ENCODE data around the gene CTSZ.
A peak's percentile ranks its signal among the peaks of the same experiment; 100 is the strongest.

Gene CTSZ

GRCh38 chr20:59046862-59047261 lies 39.8 kb upstream of the CTSZ start:
- H3K4me3 ChIP-seq (ENCODE audit: low read depth in 1 of 2, low read length in 2 of 2) = no peak overlapping the region
- H3K27me3 ChIP-seq (ENCODE audit: insufficient read depth, low read length, poor library complexity) = peaks cover 15% of the 10 kb centered on the region
- no peaks in the 10 kb centered on the region for H3K9me3 ChIP-seq (ENCODE audit: insufficient read depth, low read length, severe bottlenecking)
- H3K4me1 ChIP-seq (ENCODE audit: insufficient read depth, low read length) = peaks cover 12% of the 10 kb centered on the region
- H2AFZ ChIP-seq (ENCODE audit: low read depth, low read length) = no peak overlapping the region
- DNase-seq = no peak
- no peak overlapping the region for H3K4me2 ChIP-seq (ENCODE audit: insufficient read depth, low read length)
- H3K79me2 ChIP-seq (ENCODE audit: insufficient read depth, low read length) = peaks cover 11% of the 10 kb centered on the region
- TF ChIP-seq EZH2 (IDR thresholded peaks at IDR 0.05; ENCODE audit: borderline replicate concordance, low read depth, low read length, severe bottlenecking) (no peak), CTCF (IDR thresholded peaks at IDR 0.05; ENCODE audit: borderline replicate concordance, extremely low read depth, low read length, poor library complexity, severe bottlenecking) (no peak)
- ATAC-seq (ENCODE audit: insufficient read depth, low read depth) = no peak
- H3K27ac ChIP-seq (ENCODE audit: low read length) = no peak overlapping the region
- peaks cover 7% of the 10 kb centered on the region; the same call in 1 of the 2 replicates for H3K36me3 ChIP-seq (ENCODE audit: insufficient read depth, low read length)
- peaks cover 7% of the 10 kb centered on the region for H4K20me1 ChIP-seq (ENCODE audit: insufficient read depth, low read length)
- H3K9ac ChIP-seq (ENCODE audit: low read depth, low read length) = no peak overlapping the region

GRCh38 chr20:59044796-59045195 lies 37.7 kb upstream of the CTSZ start:
- TF ChIP-seq CTCF (IDR thresholded peaks at IDR 0.05; ENCODE audit: borderline replicate concordance, extremely low read depth, low read length, poor library complexity, severe bottlenecking) (no peak), EZH2 (IDR thresholded peaks at IDR 0.05; ENCODE audit: borderline replicate concordance, low read depth, low read length, severe bottlenecking) (no peak)
- Histone ChIP-seq H3K79me2 (ENCODE audit: insufficient read depth, low read length) (peaks cover 32% of the 10 kb centered on the region), H4K20me1 (ENCODE audit: insufficient read depth, low read length) (peaks cover 25% of the 10 kb centered on the region), H3K4me3 (ENCODE audit: low read depth in 1 of 2, low read length in 2 of 2) (no peak overlapping the region), H3K9ac (ENCODE audit: low read depth, low read length) (no peak overlapping the region), H3K27ac (ENCODE audit: low read length) (no peak overlapping the region), H2AFZ (ENCODE audit: low read depth, low read length) (0 out of 2 replicates have a peak overlapping the region, but pooled peaks have one; percentile 0), H3K27me3 (ENCODE audit: insufficient read depth, low read length, poor library complexity) (peaks cover 6% of the 10 kb centered on the region), H3K4me1 (ENCODE audit: insufficient read depth, low read length) (peaks cover 33% of the 10 kb centered on the region), H3K36me3 (ENCODE audit: insufficient read depth, low read length) (peaks cover 22% of the 10 kb centered on the region), H3K9me3 (ENCODE audit: insufficient read depth, low read length, severe bottlenecking) (no peaks in the 10 kb centered on the region), H3K4me2 (ENCODE audit: insufficient read depth, low read length) (no peak overlapping the region)
- ATAC-seq (ENCODE audit: insufficient read depth, low read depth) (no peak), DNase-seq (no peak)

GRCh38 chr20:59044295-59044694 lies 37.2 kb upstream of the CTSZ start:
- TF ChIP-seq EZH2 (IDR thresholded peaks at IDR 0.05; ENCODE audit: borderline replicate concordance, low read depth, low read length, severe bottlenecking) = no peak
- TF ChIP-seq CTCF (IDR thresholded peaks at IDR 0.05; ENCODE audit: borderline replicate concordance, extremely low read depth, low read length, poor library complexity, severe bottlenecking) = no peak
- DNase-seq = no peak
- ATAC-seq (ENCODE audit: insufficient read depth, low read depth) = no peak
- Histone ChIP-seq H3K27me3 (ENCODE audit: insufficient read depth, low read length, poor library complexity) (peaks cover 1% of the 10 kb centered on the region), H3K9me3 (ENCODE audit: insufficient read depth, low read length, severe bottlenecking) (no peaks in the 10 kb centered on the region), H4K20me1 (ENCODE audit: insufficient read depth, low read length) (peaks cover 30% of the 10 kb centered on the region), H3K9ac (ENCODE audit: low read depth, low read length) (no peak overlapping the region), H3K4me1 (ENCODE audit: insufficient read depth, low read length) (peaks cover 38% of the 10 kb centered on the region), H3K36me3 (ENCODE audit: insufficient read depth, low read length) (peaks cover 22% of the 10 kb centered on the region), H2AFZ (ENCODE audit: low read depth, low read length) (no peak overlapping the region), H3K4me3 (ENCODE audit: low read depth in 1 of 2, low read length in 2 of 2) (no peak overlapping the region), H3K79me2 (ENCODE audit: insufficient read depth, low read length) (peaks cover 37% of the 10 kb centered on the region), H3K4me2 (ENCODE audit: insufficient read depth, low read length) (no peak overlapping the region), H3K27ac (ENCODE audit: low read length) (no peak overlapping the region)

- TF ChIP-seq EZH2 (IDR thresholded peaks at IDR 0.05; ENCODE audit: borderline replicate concordance, low read depth, low read length, severe bottlenecking) (no peak), CTCF (IDR thresholded peaks at IDR 0.05; ENCODE audit: borderline replicate concordance, extremely low read depth, low read length, poor library complexity, severe bottlenecking) (no peak)
- DNase-seq = no peak
- Histone ChIP-seq H3K36me3 (ENCODE audit: insufficient read depth, low read length) (peaks cover 24% of the 10 kb centered on the region), H3K9ac (ENCODE audit: low read depth, low read length) (no peak overlapping the region), H3K27ac (ENCODE audit: low read length) (no peak overlapping the region), H3K4me3 (ENCODE audit: low read depth in 1 of 2, low read length in 2 of 2) (no peak overlapping the region), H3K27me3 (ENCODE audit: insufficient read depth, low read length, poor library complexity) (no peaks in the 10 kb centered on the region), H4K20me1 (ENCODE audit: insufficient read depth, low read length) (peaks cover 31% of the 10 kb centered on the region), H3K79me2 (ENCODE audit: insufficient read depth, low read length) (peaks cover 43% of the 10 kb centered on the region), H3K9me3 (ENCODE audit: insufficient read depth, low read length, severe bottlenecking) (no peaks in the 10 kb centered on the region), H2AFZ (ENCODE audit: low read depth, low read length) (peak overlapping the region; percentile 67), H3K4me1 (ENCODE audit: insufficient read depth, low read length) (peaks cover 39% of the 10 kb centered on the region), H3K4me2 (ENCODE audit: insufficient read depth, low read length) (peak overlapping the region; percentile 98; the same call in 1 of the 2 replicates)
- no peak for ATAC-seq (ENCODE audit: insufficient read depth, low read depth)
These were observed 36.6 kb upstream of the CTSZ start for GRCh38 chr20:59043698-59044097.

Data from DND-41 (cell line).